ENCODE results near the gene FNDC3A.
"Not testable (repeated sequence)": the region's sequence is repeated elsewhere in the genome, so short reads cannot be mapped to it uniquely, and the experiment has no call there.

FNDC3A gene

DNA sequence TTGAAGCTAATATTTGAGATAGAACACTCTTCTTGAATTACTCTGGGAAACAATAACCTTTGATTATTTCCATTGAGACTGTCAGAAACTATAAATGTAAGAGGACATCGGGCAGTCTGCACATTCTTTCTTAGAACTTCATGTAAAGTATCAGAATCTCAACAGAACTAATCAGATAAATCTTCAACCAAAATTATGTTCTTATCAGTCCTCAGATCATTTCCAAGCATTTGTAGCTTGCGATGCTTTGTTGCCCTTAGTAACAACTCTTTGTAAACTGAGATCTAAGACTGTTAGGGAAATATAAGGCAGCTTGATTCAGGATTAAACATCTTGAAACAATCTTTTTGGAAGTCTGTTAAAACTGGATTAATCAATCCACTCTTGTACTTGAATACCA is 70.3 kb downstream of the FNDC3A start:
- FAIRE-seq, result no peak

DNA sequence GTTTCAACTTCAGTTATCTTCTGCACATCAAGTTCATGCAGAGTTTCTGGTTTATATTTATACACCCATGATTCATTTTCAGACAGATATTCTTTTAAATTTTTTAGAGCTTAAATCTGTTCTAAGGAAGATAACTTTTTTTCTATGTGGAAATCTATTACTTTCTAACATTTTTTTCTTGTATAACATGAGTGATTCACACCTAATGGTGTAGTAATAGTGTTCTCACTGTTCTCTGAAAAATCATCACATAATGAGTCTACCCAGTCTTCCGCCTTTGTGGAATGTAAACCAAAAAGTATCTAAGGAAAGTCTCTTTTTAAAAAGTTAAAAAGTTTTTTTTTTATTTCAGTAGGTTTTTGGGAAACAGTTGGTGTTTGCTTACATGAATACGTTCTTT is 70.8 kb downstream of the FNDC3A start:
- no peak for FAIRE-seq

DNA sequence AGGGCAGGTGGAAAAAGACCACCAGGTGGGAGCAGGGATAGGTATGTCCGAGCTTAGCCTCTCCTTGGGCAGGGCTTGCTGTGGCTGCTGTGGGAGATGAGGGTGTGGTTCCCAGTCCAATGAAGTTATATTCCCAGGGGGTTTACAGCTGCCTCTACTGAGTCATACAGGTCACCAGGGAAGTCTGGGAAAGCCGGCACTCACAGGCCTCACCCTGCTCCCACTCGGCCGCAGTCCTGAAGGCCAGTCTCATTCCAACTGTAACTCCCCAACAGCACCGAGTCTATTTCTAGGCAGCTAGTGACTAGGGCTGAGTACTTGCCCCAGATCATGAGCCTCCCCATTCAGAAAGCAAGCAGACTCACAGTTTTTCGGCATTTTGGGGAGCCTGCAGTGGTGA is 77.1 kb downstream of the FNDC3A start:
- no peak for FAIRE-seq

DNA sequence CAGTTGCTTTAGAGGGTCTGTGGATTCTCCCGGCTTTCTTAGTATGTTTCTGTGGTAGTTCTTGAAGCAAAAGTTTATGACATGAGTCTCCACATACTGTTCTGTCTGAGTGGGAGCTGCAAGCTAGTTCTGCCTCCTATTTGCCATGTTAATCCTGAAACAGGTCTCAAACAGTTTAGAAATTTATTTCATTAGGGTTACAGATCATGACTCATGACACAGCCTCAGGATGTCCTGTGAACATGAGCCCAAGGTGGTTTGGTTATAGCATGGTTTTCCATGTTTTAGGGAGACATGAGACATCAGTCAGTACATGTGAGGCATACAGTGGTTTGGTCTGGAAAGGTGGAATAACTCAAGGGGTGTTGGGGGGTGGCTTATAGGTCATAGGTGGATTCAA is 77.5 kb downstream of the FNDC3A start:
- no peak for FAIRE-seq

DNA sequence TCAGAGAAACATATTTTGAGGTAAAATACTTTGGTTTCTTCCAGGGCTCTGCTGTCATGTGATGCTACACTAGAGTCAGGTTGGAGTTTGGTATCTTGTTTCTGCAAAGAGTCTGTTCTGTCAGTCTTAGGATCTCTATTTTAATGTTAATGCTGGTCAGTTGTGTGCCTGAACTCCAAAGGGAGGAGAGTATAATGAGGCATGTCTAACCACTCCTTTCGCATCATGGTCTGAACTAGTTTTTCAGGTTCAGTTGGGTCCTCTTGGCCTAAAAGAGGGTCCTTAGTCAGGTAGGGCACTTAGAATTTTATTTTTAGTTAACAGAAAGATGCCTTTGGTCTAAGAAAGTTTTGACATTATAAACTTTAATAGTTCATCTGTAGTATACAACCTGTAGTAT is 78.2 kb downstream of the FNDC3A start:
- no peak for FAIRE-seq

GRCh38 chr13:49055021-49055420 is 79.3 kb downstream of the FNDC3A start:
- no peak for FAIRE-seq

GRCh38 chr13:49057176-49057575 is 81.5 kb downstream of the FNDC3A start:
- FAIRE-seq, result no peak

GRCh38 chr13:49058761-49059160 is 83.0 kb downstream of the FNDC3A start:
- no peak for FAIRE-seq

- FAIRE-seq, result no peak
Measured at GRCh38 chr13:49060678-49061387, 85.1 kb downstream of the FNDC3A start.

- FAIRE-seq, result not testable (repeated sequence)
Measured at GRCh38 chr13:49061388-49061752, 85.7 kb downstream of the FNDC3A start.

DNA sequence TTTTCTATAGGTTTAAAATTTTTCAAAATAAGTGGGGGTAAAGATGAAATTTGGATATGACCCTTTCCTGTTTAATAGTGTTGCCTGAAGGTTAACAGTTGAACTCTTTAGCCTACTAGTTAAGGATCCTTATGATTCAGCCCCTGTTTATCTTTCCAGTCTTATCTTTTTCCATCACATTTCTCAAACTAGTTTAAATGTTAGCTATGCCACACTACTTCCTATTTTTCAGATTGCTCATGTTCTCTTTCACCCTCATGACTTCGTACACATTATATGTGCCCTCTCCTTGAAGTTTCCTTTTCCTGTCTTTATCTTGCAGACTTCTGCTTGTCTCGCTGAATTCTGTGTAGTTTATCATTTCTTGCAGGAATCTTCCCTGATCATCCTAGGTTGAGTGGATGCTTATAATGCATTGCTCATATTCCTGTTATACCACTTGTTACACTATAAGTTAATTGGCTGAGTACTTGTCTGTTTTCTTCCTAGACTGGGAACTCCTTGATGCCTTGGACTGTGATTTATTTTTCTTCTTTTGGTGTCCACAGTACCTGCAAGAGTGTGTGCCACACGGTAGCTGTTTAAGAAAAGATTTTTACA is 86.7 kb downstream of the FNDC3A start:
- FAIRE-seq, result no peak

GRCh38 chr13:49063011-49063410 is 87.3 kb downstream of the FNDC3A start:
- FAIRE-seq, result peak; percentile 18

DNA sequence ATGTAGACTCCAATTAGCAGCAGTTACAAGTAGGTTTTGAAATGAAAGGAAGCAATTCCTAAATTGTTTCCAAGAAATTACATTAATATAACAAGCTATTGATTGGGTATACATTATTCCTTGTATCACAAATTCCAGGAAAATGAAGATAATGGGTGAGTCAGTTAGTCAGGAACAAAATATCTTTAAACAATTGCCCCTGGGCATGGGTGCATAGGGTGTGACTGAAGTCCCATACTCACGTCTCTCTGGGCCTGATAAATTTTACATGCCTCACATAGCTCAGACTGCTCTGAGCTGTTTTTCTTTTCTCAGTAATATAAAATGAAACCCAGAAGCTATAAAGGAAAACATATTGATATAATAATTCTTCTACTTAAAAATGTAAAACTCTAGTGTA is 87.8 kb downstream of the FNDC3A start:
- FAIRE-seq, result no peak

- no peak for FAIRE-seq
Measured at GRCh38 chr13:49064476-49064875, 88.8 kb downstream of the FNDC3A start.

DNA sequence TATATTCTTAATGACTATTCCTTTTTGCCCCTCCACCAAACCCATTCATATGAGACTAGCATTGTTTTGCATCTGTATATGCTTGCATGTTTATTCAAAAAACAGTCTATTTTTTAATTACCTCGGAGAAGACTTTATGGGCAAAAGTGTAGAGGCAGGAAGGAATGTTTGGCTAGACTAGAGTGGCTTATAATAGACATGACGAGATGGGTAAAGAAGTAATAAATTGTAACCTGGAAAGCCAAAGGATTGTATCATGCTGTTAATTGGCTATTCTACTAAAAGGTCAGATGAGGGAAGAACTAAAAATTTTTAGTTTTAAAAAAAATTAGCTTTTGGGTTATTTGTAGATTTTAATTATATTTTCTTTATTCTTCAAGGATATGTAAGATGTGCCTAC is 91.1 kb downstream of the FNDC3A start:
- FAIRE-seq, result no peak

- not testable (repeated sequence) for FAIRE-seq
Measured at GRCh38 chr13:49068498-49068897, 92.8 kb downstream of the FNDC3A start.

DNA sequence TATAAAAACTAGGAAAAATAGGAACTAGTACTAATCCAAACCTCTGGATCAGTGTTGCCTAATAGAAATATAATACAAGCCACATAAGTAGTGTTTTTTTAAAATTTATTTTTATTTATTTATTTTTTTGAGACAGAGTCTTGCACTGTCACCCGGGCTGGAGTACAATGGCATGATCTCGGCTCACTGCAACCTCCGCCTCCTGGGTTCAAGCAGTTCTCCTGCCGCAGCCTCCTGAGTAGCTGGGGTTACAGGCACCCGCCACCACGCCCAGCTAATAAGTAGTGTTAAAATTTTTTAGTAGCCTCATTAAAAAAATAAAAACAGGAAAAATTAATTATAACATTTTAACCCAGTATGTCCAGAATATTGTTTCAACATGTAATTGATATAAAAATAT is 94.3 kb downstream of the FNDC3A start:
- not testable (repeated sequence) for FAIRE-seq

- no peak for FAIRE-seq
Measured at GRCh38 chr13:49071341-49071937, 95.7 kb downstream of the FNDC3A start.

- FAIRE-seq, result no peak
Measured at GRCh38 chr13:49082653-49083536, 107.2 kb downstream of the FNDC3A start.

DNA sequence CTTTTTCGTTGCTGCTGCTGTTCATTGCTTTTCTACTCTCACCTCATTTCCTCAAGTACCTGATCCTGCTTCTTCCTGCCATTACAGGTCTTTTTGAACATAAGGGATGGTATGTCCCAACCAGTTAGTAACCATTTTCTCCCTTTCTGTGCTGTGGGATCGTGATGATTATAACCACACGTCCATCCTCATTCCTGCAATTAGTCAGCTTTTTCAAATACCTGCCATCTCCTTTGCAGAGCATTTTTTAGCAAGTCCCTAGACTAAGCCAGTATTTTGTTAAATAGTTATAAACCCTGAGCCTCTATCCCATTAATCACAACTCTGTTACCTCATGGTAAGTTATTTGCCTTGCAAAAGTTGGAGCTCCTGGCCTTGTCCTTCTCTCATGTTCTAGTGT is 109.2 kb downstream of the FNDC3A start:
- no peak for FAIRE-seq

GRCh38 chr13:49086722-49087121 is 111.0 kb downstream of the FNDC3A start:
- peak; percentile 51 for FAIRE-seq

- FAIRE-seq, result no peak
Measured at GRCh38 chr13:49093376-49093775, 117.7 kb downstream of the FNDC3A start.

GRCh38 chr13:49097374-49097773 is 121.7 kb downstream of the FNDC3A start:
- FAIRE-seq, result no peak

Measured in colon (tissue), 2 donors.